GM18505 (cell line): ENCODE data around the gene TLR5.

ENCODE experiments used
- ATAC-seq: cut with Tn5 transposase; IDR thresholded peaks from one replicate; pipeline ENCODE4 v1.9.1; 2021; ENCODE audit not compliant: unreplicated experiment
- POLR2A ChIP-seq: IDR thresholded peaks from 4 replicates; pipeline ENCODE4 v1.6.1; 2011; ENCODE audit warnings: borderline replicate concordance; ENCODE audit not compliant: insufficient read depth, insufficient read length; ENCODE audit errors: extremely low read depth

TLR5 gene

GRCh38 chr1:223079498-223079897 lies 63.5 kb downstream of the TLR5 start:
- no peak for TF ChIP-seq POLR2A
- no peak for ATAC-seq

- no peak for ATAC-seq
- TF ChIP-seq POLR2A, result no peak
Measured at GRCh38 chr1:223077247-223077833, 65.7 kb downstream of the TLR5 start.

GRCh38 chr1:223076362-223076761 lies 66.7 kb downstream of the TLR5 start:
- TF ChIP-seq POLR2A, result no peak
- no peak for ATAC-seq

GRCh38 chr1:223075834-223076233 lies 67.2 kb downstream of the TLR5 start:
- no peak for ATAC-seq
- TF ChIP-seq POLR2A, result no peak

GRCh38 chr1:223074445-223075300 lies 68.4 kb downstream of the TLR5 start:
- no peak for ATAC-seq
- no peak for TF ChIP-seq POLR2A

- ATAC-seq, result no peak
- no peak for TF ChIP-seq POLR2A
Measured at GRCh38 chr1:223068900-223069665, 74.0 kb downstream of the TLR5 start.

- TF ChIP-seq POLR2A, result no peak
- ATAC-seq, result no peak
Measured at GRCh38 chr1:223067914-223068313, 75.1 kb downstream of the TLR5 start.

DNA sequence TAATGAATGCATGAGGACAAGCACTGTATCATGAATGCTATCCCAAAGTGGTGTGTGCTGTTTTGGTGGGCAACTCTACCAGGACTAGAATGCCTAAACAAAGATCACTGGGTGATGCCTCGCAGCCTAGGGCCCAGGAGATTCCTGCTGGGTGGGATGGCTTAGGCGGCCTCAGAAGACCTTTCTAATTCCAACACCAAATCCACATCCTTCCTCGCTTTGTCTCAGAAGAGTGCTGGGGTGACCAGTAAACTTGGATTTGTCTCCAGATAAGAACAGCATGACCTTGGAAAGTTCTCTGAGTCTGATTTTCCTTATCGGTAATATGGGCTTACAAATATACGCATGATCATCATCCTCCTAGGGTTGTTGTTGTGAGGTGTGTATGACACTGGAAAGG lies 76.6 kb downstream of the TLR5 start:
- no peak for ATAC-seq
- no peak for TF ChIP-seq POLR2A

GRCh38 chr1:223062177-223062576 lies 80.9 kb downstream of the TLR5 start:
- TF ChIP-seq POLR2A, result no peak
- ATAC-seq, result no peak

DNA sequence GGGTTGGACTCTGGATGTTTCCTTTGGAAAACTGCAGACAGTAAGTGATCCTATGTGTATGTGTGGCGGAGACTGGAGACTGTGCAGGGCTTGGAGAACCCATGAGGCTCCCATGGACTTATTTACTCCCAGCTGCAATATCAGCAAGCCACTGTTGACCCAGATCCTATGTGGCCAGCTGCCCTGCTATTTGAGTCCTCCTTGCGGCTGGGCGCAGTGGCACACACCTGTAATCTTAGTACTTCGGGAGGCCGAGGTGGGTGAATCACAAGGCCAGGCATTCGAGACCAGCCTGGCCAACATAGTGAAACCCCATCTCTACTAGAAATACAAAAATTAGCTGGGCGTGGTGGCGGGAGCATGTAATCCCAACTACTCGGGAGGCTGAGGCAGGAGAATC lies 83.5 kb downstream of the TLR5 start:
- TF ChIP-seq POLR2A, result no peak
- ATAC-seq, result no peak
